ENCODE measurements around the gene CEP164.
A peak's percentile ranks its signal among the peaks of the same experiment; 100 is the strongest.

CEP164 gene

GRCh38 chr11:117411736-117412135 lies 84.1 kb downstream of the CEP164 start:
- no peak overlapping the region for H3K9ac ChIP-seq (ENCODE audit: low read depth, low read length, poor library complexity)
- peaks cover 0 to 2% of the 10 kb centered on the region in 2 donors for H3K4me1 ChIP-seq (ENCODE audit: control insufficient read depth in 2 of 2, insufficient read depth in 1 of 2, low read depth in 1 of 2, low read length in 2 of 2)
- H2AFZ ChIP-seq (ENCODE audit: low read length): no peak overlapping the region
- no peak overlapping the region for H2BK5ac ChIP-seq (ENCODE audit: low read length)
- no peak overlapping the region for H2BK120ac ChIP-seq (ENCODE audit: low read depth, low read length)
- no peak overlapping the region for H3K4me2 ChIP-seq (ENCODE audit: insufficient read depth, low read length, poor library complexity, severe bottlenecking)
- H3K27ac ChIP-seq (replicated peaks; ENCODE audit: low read length): no peak overlapping the region
- peaks cover 17 to 44% of the 10 kb centered on the region in 2 donors for H3K36me3 ChIP-seq (replicated peaks in 1 of 2; ENCODE audit: control insufficient read depth in 2 of 2, insufficient read depth in 2 of 2, low read length in 2 of 2)
- no peak overlapping the region for H2BK15ac ChIP-seq (ENCODE audit: low read length)
- H3K9me3 ChIP-seq (replicated peaks in 1 of 2; ENCODE audit: control insufficient read depth in 2 of 2, insufficient read depth in 1 of 2, low read depth in 1 of 2, low read length in 2 of 2): peaks cover 0 to 2% of the 10 kb centered on the region in 2 donors
- no peak overlapping the region for H4K8ac ChIP-seq (ENCODE audit: low read depth, low read length)
- WGBS, 2 donors (ENCODE audit: extremely low coverage in 2 of 2, insufficient read length in 2 of 2, insufficient replicate concordance in 1 of 2): no CpG with 5 or more reads among the region's 10 CpGs
- no peak overlapping the region for H3K14ac ChIP-seq (ENCODE audit: low read length)
- H3K18ac ChIP-seq (ENCODE audit: low read length): no peak overlapping the region
- no peak overlapping the region for H2AK5ac ChIP-seq (ENCODE audit: low read depth, low read length)
- H3K27me3 ChIP-seq (ENCODE audit: control insufficient read depth in 3 of 3, insufficient read depth in 3 of 3, low read depth in 1 of 3, low read length in 3 of 3): no peaks in the 10 kb centered on the region
- no peaks in the 10 kb centered on the region for H3K79me1 ChIP-seq (ENCODE audit: low read depth, low read length)
- no peak overlapping the region for H3K4ac ChIP-seq (ENCODE audit: low read length)
- H3K4me3 ChIP-seq (ENCODE audit: low read length in 2 of 2): no peak overlapping the region
- H3K23ac ChIP-seq (ENCODE audit: low read depth, low read length, poor library complexity): no peak overlapping the region
- no peak overlapping the region for H4K91ac ChIP-seq (ENCODE audit: low read depth, low read length, poor library complexity)
- DNase-seq (ENCODE audit: low spot score): no peak
- no peak overlapping the region for H2BK12ac ChIP-seq (ENCODE audit: low read length)

GRCh38 chr11:117412176-117412575 lies 84.5 kb downstream of the CEP164 start:
- H2AK5ac ChIP-seq (ENCODE audit: low read depth, low read length): no peak overlapping the region
- H2BK12ac ChIP-seq (ENCODE audit: low read length): no peak overlapping the region
- H3K27me3 ChIP-seq (ENCODE audit: control insufficient read depth in 3 of 3, insufficient read depth in 3 of 3, low read depth in 1 of 3, low read length in 3 of 3): no peaks in the 10 kb centered on the region
- H4K8ac ChIP-seq (ENCODE audit: low read depth, low read length): no peak overlapping the region
- H3K9ac ChIP-seq (ENCODE audit: low read depth, low read length, poor library complexity): no peak overlapping the region
- H3K18ac ChIP-seq (ENCODE audit: low read length): no peak overlapping the region
- no CpG with 5 or more reads among the region's 10 CpGs for WGBS, 2 donors (ENCODE audit: extremely low coverage in 2 of 2, insufficient read length in 2 of 2, insufficient replicate concordance in 1 of 2)
- no peak overlapping the region for H4K91ac ChIP-seq (ENCODE audit: low read depth, low read length, poor library complexity)
- peaks cover 0 to under 1% of the 10 kb centered on the region in 2 donors for H3K9me3 ChIP-seq (replicated peaks in 1 of 2; ENCODE audit: control insufficient read depth in 2 of 2, insufficient read depth in 1 of 2, low read depth in 1 of 2, low read length in 2 of 2)
- no peak overlapping the region for H2BK15ac ChIP-seq (ENCODE audit: low read length)
- no peak overlapping the region for H3K23ac ChIP-seq (ENCODE audit: low read depth, low read length, poor library complexity)
- no peak for DNase-seq (ENCODE audit: low spot score)
- H2AFZ ChIP-seq (ENCODE audit: low read length): no peak overlapping the region
- no peak overlapping the region for H3K4ac ChIP-seq (ENCODE audit: low read length)
- no peaks in the 10 kb centered on the region for H3K79me1 ChIP-seq (ENCODE audit: low read depth, low read length)
- peaks cover 14 to 40% of the 10 kb centered on the region in 2 donors for H3K36me3 ChIP-seq (replicated peaks in 1 of 2; ENCODE audit: control insufficient read depth in 2 of 2, insufficient read depth in 2 of 2, low read length in 2 of 2)
- H2BK120ac ChIP-seq (ENCODE audit: low read depth, low read length): no peak overlapping the region
- H3K4me2 ChIP-seq (ENCODE audit: insufficient read depth, low read length, poor library complexity, severe bottlenecking): no peak overlapping the region
- no peak overlapping the region for H3K4me3 ChIP-seq (ENCODE audit: low read length in 2 of 2)
- H3K27ac ChIP-seq (replicated peaks; ENCODE audit: low read length): no peak overlapping the region
- H2BK5ac ChIP-seq (ENCODE audit: low read length): no peak overlapping the region
- peaks cover 0 to 2% of the 10 kb centered on the region in 2 donors for H3K4me1 ChIP-seq (ENCODE audit: control insufficient read depth in 2 of 2, insufficient read depth in 1 of 2, low read depth in 1 of 2, low read length in 2 of 2)
- H3K14ac ChIP-seq (ENCODE audit: low read length): no peak overlapping the region

DNA sequence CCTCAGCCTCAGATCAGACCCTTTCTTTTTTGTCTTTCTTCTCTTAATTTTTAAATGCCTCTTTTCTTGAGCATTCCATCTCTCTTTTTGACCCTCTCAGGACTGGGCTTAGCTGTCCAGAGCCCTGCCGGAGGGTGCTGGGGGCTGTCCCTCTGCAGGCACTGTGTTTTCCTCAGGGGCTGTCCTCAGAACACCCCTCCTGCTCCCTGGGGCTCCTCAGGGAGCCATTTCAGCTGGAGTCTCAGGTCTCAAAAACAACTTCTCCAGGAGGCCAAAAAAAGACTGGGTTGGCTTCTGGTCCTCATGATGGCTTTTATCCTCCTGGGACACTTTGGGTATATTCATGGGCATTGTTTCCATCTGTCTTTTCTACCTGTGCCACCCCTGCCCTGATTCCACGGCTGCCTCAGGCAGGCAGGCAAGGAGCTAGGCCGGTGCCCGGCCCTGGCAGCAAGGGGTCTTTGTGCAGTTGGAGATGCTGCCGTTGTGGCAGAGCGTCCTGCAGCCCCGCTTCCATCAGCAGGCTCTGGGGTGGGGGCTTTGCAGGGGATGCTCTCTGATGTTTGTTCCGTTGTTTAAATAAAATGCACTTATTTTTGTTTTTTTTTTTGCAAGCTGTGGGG lies 85.1 kb downstream of the CEP164 start:
- H4K91ac ChIP-seq (ENCODE audit: low read depth, low read length, poor library complexity): no peak overlapping the region
- H3K27ac ChIP-seq (replicated peaks; ENCODE audit: low read length): no peak overlapping the region
- no peak overlapping the region for H2AK5ac ChIP-seq (ENCODE audit: low read depth, low read length)
- H3K23ac ChIP-seq (ENCODE audit: low read depth, low read length, poor library complexity): no peak overlapping the region
- no peak overlapping the region for H3K9ac ChIP-seq (ENCODE audit: low read depth, low read length, poor library complexity)
- H2BK12ac ChIP-seq (ENCODE audit: low read length): no peak overlapping the region
- H3K4me1 ChIP-seq (ENCODE audit: control insufficient read depth in 2 of 2, insufficient read depth in 1 of 2, low read depth in 1 of 2, low read length in 2 of 2): peaks cover 0 to 2% of the 10 kb centered on the region in 2 donors
- H3K4me3 ChIP-seq (ENCODE audit: low read length in 2 of 2): no peak overlapping the region
- WGBS, 2 donors (ENCODE audit: extremely low coverage in 2 of 2, insufficient read length in 2 of 2, insufficient replicate concordance in 1 of 2): no CpG with 5 or more reads among the region's 8 CpGs
- H3K79me1 ChIP-seq (ENCODE audit: low read depth, low read length): no peaks in the 10 kb centered on the region
- H4K8ac ChIP-seq (ENCODE audit: low read depth, low read length): no peak overlapping the region
- H2AFZ ChIP-seq (ENCODE audit: low read length): no peak overlapping the region
- H3K9me3 ChIP-seq (replicated peaks in 1 of 2; ENCODE audit: control insufficient read depth in 2 of 2, insufficient read depth in 1 of 2, low read depth in 1 of 2, low read length in 2 of 2): no peaks in the 10 kb centered on the region
- H3K18ac ChIP-seq (ENCODE audit: low read length): peak overlapping the region; percentile 71
- no peak overlapping the region for H2BK15ac ChIP-seq (ENCODE audit: low read length)
- no peak overlapping the region for H3K4ac ChIP-seq (ENCODE audit: low read length)
- no peak overlapping the region for H3K14ac ChIP-seq (ENCODE audit: low read length)
- no peak overlapping the region for H3K4me2 ChIP-seq (ENCODE audit: insufficient read depth, low read length, poor library complexity, severe bottlenecking)
- no peak for DNase-seq (ENCODE audit: low spot score)
- no peak overlapping the region for H2BK120ac ChIP-seq (ENCODE audit: low read depth, low read length)
- no peak overlapping the region for H2BK5ac ChIP-seq (ENCODE audit: low read length)
- H3K36me3 ChIP-seq (replicated peaks in 1 of 2; ENCODE audit: control insufficient read depth in 2 of 2, insufficient read depth in 2 of 2, low read length in 2 of 2): peaks cover 12 to 37% of the 10 kb centered on the region in 2 donors
- H3K27me3 ChIP-seq (ENCODE audit: control insufficient read depth in 3 of 3, insufficient read depth in 3 of 3, low read depth in 1 of 3, low read length in 3 of 3): no peaks in the 10 kb centered on the region

DNA sequence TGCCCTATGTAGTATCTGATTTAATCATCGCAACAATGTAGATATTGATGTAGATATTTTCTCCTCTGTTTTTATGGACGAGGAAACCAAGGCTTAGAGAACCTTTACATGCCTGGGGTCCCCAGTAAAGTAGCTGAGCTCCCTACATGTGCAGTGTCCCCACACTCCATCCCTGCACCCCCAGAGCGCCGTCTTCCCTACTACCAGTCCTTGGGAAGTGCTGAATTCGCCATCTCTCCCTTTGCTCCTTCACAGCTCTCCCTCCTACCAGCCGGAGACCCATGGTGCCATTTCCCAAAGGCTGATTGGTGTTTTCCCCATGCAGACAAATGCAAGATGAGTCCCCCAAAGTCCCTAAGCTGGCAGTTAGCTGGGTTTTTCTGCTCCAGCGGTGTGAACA lies 86.0 kb downstream of the CEP164 start:
- peaks cover 0 to 2% of the 10 kb centered on the region in 2 donors for H3K4me1 ChIP-seq (ENCODE audit: control insufficient read depth in 2 of 2, insufficient read depth in 1 of 2, low read depth in 1 of 2, low read length in 2 of 2)
- no peak overlapping the region for H3K27ac ChIP-seq (replicated peaks; ENCODE audit: low read length)
- H3K23ac ChIP-seq (ENCODE audit: low read depth, low read length, poor library complexity): no peak overlapping the region

More for the DNA sequence above, 86.0 kb downstream of the CEP164 start:
- Histone ChIP-seq H2BK12ac (ENCODE audit: low read length) (no peak overlapping the region), H3K4me2 (ENCODE audit: insufficient read depth, low read length, poor library complexity, severe bottlenecking) (no peak overlapping the region), H2BK15ac (ENCODE audit: low read length) (no peak overlapping the region), H3K14ac (ENCODE audit: low read length) (no peak overlapping the region), H4K8ac (ENCODE audit: low read depth, low read length) (no peak overlapping the region), H2BK5ac (ENCODE audit: low read length) (no peak overlapping the region), H2AK5ac (ENCODE audit: low read depth, low read length) (no peak overlapping the region), H3K27me3 (ENCODE audit: control insufficient read depth in 3 of 3, insufficient read depth in 3 of 3, low read depth in 1 of 3, low read length in 3 of 3) (no peaks in the 10 kb centered on the region), H2BK120ac (ENCODE audit: low read depth, low read length) (no peak overlapping the region), H4K91ac (ENCODE audit: low read depth, low read length, poor library complexity) (no peak overlapping the region), H3K9ac (ENCODE audit: low read depth, low read length, poor library complexity) (no peak overlapping the region), H3K36me3 (replicated peaks in 1 of 2; ENCODE audit: control insufficient read depth in 2 of 2, insufficient read depth in 2 of 2, low read length in 2 of 2) (peaks cover 5 to 29% of the 10 kb centered on the region in 2 donors), H3K79me1 (ENCODE audit: low read depth, low read length) (no peaks in the 10 kb centered on the region), H3K18ac (ENCODE audit: low read length) (no peak overlapping the region), H3K4ac (ENCODE audit: low read length) (no peak overlapping the region), H3K9me3 (replicated peaks in 1 of 2; ENCODE audit: control insufficient read depth in 2 of 2, insufficient read depth in 1 of 2, low read depth in 1 of 2, low read length in 2 of 2) (no peaks in the 10 kb centered on the region), H3K4me3 (ENCODE audit: low read length in 2 of 2) (no peak overlapping the region), H2AFZ (ENCODE audit: low read length) (no peak overlapping the region)
- DNase-seq (ENCODE audit: low spot score): no peak
- WGBS, 2 donors (ENCODE audit: extremely low coverage in 2 of 2, insufficient read length in 2 of 2, insufficient replicate concordance in 1 of 2): no CpG with 5 or more reads among the region's 7 CpGs
